Measurements from ENCODE around the gene CSNK1G2.

DNA sequence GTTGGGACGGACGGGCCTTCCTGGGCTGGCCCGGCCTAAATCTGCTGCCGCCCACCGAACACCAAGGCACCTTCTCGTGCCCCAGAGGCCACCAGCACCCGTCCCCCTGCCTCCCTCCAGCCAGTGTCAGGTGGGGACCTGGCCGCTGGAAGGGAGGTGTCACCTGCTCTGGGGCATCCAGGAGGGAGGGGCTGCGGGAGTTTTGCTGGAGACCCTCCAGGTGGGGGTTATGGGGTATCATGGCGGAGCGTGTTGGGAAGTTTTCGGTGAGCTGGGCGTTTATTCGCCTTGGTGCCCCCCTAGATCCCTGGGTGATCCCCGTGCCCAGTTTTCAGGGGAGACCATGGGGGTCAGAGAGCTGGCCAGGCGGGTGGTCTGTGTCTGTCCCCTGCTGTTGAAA lies 9.7 kb downstream of the CSNK1G2 start:
- TF ChIP-seq FOXK2 (IDR thresholded peaks at IDR 0.05) (no peak), SP1 (IDR thresholded peaks at IDR 0.05) (no peak), L3MBTL2 (conservative IDR thresholded peaks at IDR 0.05) (no peak), CTBP1 (IDR thresholded peaks at IDR 0.05; ENCODE audit: borderline replicate concordance) (no peak)
